ENCODE results near the gene UBE2I. TPM values are rescaled to one million over a fixed set of nuclear protein-coding genes. Genes with fewer than 3 reads are reported as not detected.
A peak's percentile ranks its signal among the peaks of the same experiment; 100 is the strongest.

UBE2I gene
- total RNA-seq, 1 donor from 2014 or later: 143 TPM

DNA sequence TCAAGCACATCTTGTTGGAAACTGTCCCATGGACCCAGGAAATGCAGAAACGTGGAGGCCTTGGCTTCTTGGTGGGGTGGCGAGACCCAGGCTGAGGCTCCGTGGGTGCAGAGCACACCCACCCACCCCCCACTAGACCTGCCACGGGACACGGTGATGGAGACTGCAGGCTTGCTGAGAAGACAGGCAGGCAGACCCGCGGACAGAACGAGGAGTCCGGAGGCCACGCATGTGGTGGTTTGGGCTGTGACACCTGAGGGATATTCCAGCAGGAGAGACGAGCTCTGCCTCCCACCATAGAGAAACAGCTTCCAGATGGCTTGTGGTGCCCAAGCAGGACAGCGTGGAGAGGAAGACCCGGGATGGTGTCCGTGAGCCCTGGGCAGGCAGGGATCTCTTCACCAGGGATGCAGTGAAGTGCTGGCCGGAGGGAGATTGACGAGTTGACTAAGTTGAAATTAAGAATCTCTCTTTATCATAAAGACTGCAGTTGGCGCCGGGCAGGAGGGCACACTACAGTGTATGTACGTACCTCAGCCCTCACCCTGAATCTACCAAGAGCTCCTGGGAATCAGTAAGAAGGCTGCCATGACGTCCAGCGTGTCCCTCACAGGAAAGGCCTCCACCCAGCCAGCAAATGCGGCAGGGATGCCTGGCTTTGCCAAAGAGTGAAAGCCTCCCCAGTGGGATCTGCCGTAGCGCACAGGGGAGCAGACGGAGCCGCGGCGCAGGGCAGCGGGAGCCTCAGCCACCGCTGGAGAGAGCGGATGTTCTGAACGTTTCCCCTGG is 8.2 kb downstream of the UBE2I start:
- H3K36me3 ChIP-seq (ENCODE audit: insufficient read depth, low read length): peaks cover 44% of the 10 kb centered on the region
- H2AFZ ChIP-seq (ENCODE audit: low read depth, low read length): no peak overlapping the region
- peaks cover 1% of the 10 kb centered on the region for H3K4me1 Mint-ChIP-seq (ENCODE audit: low read depth, unreplicated experiment)
- H4K20me1 ChIP-seq (ENCODE audit: insufficient read depth, low read length): peaks cover 86% of the 10 kb centered on the region
- no peak for FAIRE-seq
- H3K79me2 ChIP-seq (ENCODE audit: insufficient read depth, low read length): peaks cover 74% of the 10 kb centered on the region
- H3K4me3 Mint-ChIP-seq (ENCODE audit: unreplicated experiment): no peak overlapping the region
- no peak overlapping the region for H3K4me2 ChIP-seq (ENCODE audit: low read length)
- no peak overlapping the region for H3K4me3 ChIP-seq (ENCODE audit: insufficient read depth, low read depth, low read length)
- no peak overlapping the region for H3K9ac ChIP-seq (ENCODE audit: low read length)
- H3K36me3 Mint-ChIP-seq (ENCODE audit: low read depth, unreplicated experiment): peaks cover 8% of the 10 kb centered on the region
- DNase-seq (ENCODE audit: low read depth): no peak
- H3K27ac Mint-ChIP-seq (ENCODE audit: unreplicated experiment): no peak overlapping the region
- no peaks in the 10 kb centered on the region for H3K9me3 Mint-ChIP-seq (ENCODE audit: unreplicated experiment)
- TF ChIP-seq CTCF (IDR thresholded peaks at IDR 0.05; ENCODE audit: insufficient read depth, low read depth, low read length): no peak
- no peak for TF ChIP-seq EZH2 (IDR thresholded peaks at IDR 0.05; ENCODE audit: insufficient read depth, low read length)
- H3K27ac ChIP-seq (ENCODE audit: low read depth, low read length): no peak overlapping the region
- peaks cover under 1% of the 10 kb centered on the region for H3K4me1 ChIP-seq (ENCODE audit: insufficient read depth, low read length)
- no peaks in the 10 kb centered on the region for H3K9me3 ChIP-seq (ENCODE audit: insufficient read depth, low read depth, low read length)
- H3K27me3 ChIP-seq (ENCODE audit: insufficient read depth, low read length): no peaks in the 10 kb centered on the region
- no peaks in the 10 kb centered on the region for H3K27me3 Mint-ChIP-seq (ENCODE audit: low read depth, unreplicated experiment)

- Mint-ChIP-seq H3K4me1 (ENCODE audit: low read depth, unreplicated experiment) (no peaks in the 10 kb centered on the region), H3K4me3 (ENCODE audit: unreplicated experiment) (no peak overlapping the region), H3K27ac (ENCODE audit: unreplicated experiment) (peak overlapping the region; percentile 26), H3K27me3 (ENCODE audit: low read depth, unreplicated experiment) (no peaks in the 10 kb centered on the region), H3K36me3 (ENCODE audit: low read depth, unreplicated experiment) (peaks cover 8% of the 10 kb centered on the region), H3K9me3 (ENCODE audit: unreplicated experiment) (no peaks in the 10 kb centered on the region)
- FAIRE-seq (no peak), DNase-seq (ENCODE audit: low read depth) (no peak)
- Histone ChIP-seq H3K36me3 (ENCODE audit: insufficient read depth, low read length) (peaks cover 44% of the 10 kb centered on the region), H2AFZ (ENCODE audit: low read depth, low read length) (no peak overlapping the region), H3K9ac (ENCODE audit: low read length) (no peak overlapping the region), H3K27ac (ENCODE audit: low read depth, low read length) (no peak overlapping the region), H3K27me3 (ENCODE audit: insufficient read depth, low read length) (no peaks in the 10 kb centered on the region), H3K79me2 (ENCODE audit: insufficient read depth, low read length) (peaks cover 68% of the 10 kb centered on the region), H3K9me3 (ENCODE audit: insufficient read depth, low read depth, low read length) (no peaks in the 10 kb centered on the region), H3K4me1 (ENCODE audit: insufficient read depth, low read length) (no peaks in the 10 kb centered on the region), H3K4me3 (ENCODE audit: insufficient read depth, low read depth, low read length) (no peak overlapping the region), H4K20me1 (ENCODE audit: insufficient read depth, low read length) (peaks cover 83% of the 10 kb centered on the region), H3K4me2 (ENCODE audit: low read length) (no peak overlapping the region)
- TF ChIP-seq EZH2 (IDR thresholded peaks at IDR 0.05; ENCODE audit: insufficient read depth, low read length) (no peak), CTCF (IDR thresholded peaks at IDR 0.05; ENCODE audit: insufficient read depth, low read depth, low read length) (no peak)
Measured at GRCh38 chr16:1318268-1318545, 8.8 kb downstream of the UBE2I start.

GRCh38 chr16:1319041-1319440 is 9.6 kb downstream of the UBE2I start:
- FAIRE-seq: no peak
- no peaks in the 10 kb centered on the region for H3K4me1 Mint-ChIP-seq (ENCODE audit: low read depth, unreplicated experiment)
- Histone ChIP-seq H3K9me3 (ENCODE audit: insufficient read depth, low read depth, low read length) (no peaks in the 10 kb centered on the region), H3K4me1 (ENCODE audit: insufficient read depth, low read length) (no peaks in the 10 kb centered on the region), H3K4me2 (ENCODE audit: low read length) (no peak overlapping the region), H3K9ac (ENCODE audit: low read length) (no peak overlapping the region), H3K4me3 (ENCODE audit: insufficient read depth, low read depth, low read length) (no peak overlapping the region), H3K79me2 (ENCODE audit: insufficient read depth, low read length) (peaks cover 60% of the 10 kb centered on the region), H2AFZ (ENCODE audit: low read depth, low read length) (no peak overlapping the region), H3K27ac (ENCODE audit: low read depth, low read length) (no peak overlapping the region), H3K36me3 (ENCODE audit: insufficient read depth, low read length) (peaks cover 46% of the 10 kb centered on the region), H3K27me3 (ENCODE audit: insufficient read depth, low read length) (no peaks in the 10 kb centered on the region), H4K20me1 (ENCODE audit: insufficient read depth, low read length) (peaks cover 83% of the 10 kb centered on the region)
- no peaks in the 10 kb centered on the region for H3K9me3 Mint-ChIP-seq (ENCODE audit: unreplicated experiment)
- no peak for TF ChIP-seq EZH2 (IDR thresholded peaks at IDR 0.05; ENCODE audit: insufficient read depth, low read length)
- TF ChIP-seq CTCF (IDR thresholded peaks at IDR 0.05; ENCODE audit: insufficient read depth, low read depth, low read length): no peak
- no peak overlapping the region for H3K27ac Mint-ChIP-seq (ENCODE audit: unreplicated experiment)
- H3K27me3 Mint-ChIP-seq (ENCODE audit: low read depth, unreplicated experiment): no peaks in the 10 kb centered on the region
- no peak for DNase-seq (ENCODE audit: low read depth)
- no peak overlapping the region for H3K4me3 Mint-ChIP-seq (ENCODE audit: unreplicated experiment)
- peaks cover 10% of the 10 kb centered on the region for H3K36me3 Mint-ChIP-seq (ENCODE audit: low read depth, unreplicated experiment)
